Skeletal muscle satellite cell (primary cell): ENCODE results near the gene PRKAG2.

Experiments
- H3K27me3 ChIP-seq: 2 replicates; pipeline ENCODE4 v1.7.0; 2013; ENCODE audit warnings: low read length; ENCODE audit not compliant: control insufficient read depth, insufficient read depth
- H3K36me3 ChIP-seq: 2 replicates; pipeline ENCODE4 v1.7.0; 2013; ENCODE audit warnings: mild to moderate bottlenecking, control low read depth, low read length; ENCODE audit not compliant: insufficient read depth
- H3K4me1 ChIP-seq: 2 replicates; pipeline ENCODE4 v1.7.0; 2013; ENCODE audit warnings: low read length; ENCODE audit not compliant: control insufficient read depth, insufficient read depth
- H3K4me2 ChIP-seq: 2 replicates; pipeline ENCODE4 v1.7.0; 2013; ENCODE audit warnings: mild to moderate bottlenecking, low read length
- H3K4me3 ChIP-seq: 2 replicates; pipeline ENCODE4 v1.7.0; 2013; ENCODE audit warnings: low read length
- H3K9ac ChIP-seq: 2 replicates; pipeline ENCODE4 v1.7.0; 2013; ENCODE audit warnings: mild to moderate bottlenecking, low read depth, low read length, moderate library complexity
- H3K9me3 ChIP-seq: replicated peaks from 2 replicates; pipeline ENCODE4 v1.7.0; 2013; ENCODE audit warnings: mild to moderate bottlenecking, control low read depth, low read length

The PRKAG2 gene

DNA sequence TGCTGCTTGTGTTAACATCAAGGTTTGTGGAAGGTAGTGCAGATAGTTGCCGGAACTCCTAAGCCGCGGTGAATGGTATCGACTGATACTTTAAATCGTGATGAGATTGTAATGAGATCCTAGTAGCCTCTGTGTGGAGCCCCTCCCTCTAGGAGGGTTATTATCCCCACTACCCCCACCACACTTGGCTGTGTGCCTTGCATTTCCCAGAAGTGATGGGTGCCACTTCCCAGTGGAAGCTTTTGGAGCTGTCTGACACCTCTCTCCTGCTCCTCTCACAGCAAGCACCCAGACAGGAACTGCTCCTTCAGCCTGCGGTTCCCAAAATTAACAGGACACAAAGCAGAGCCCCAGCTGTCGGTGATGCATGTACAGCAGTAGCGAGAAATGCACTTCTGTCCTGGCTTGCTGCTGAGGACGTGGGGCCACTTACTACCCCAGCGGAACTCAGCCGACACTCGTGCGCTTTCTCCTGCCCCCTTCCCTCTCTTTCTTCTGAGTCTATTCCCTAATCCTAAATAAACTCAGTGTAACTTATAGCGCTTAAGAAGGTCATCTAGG lies 52.5 kb downstream of the PRKAG2 start:
- Histone ChIP-seq H3K27me3 (peaks cover 82% of the 10 kb centered on the region), H3K36me3 (no peaks in the 10 kb centered on the region), H3K9me3 (no peaks in the 10 kb centered on the region), H3K4me3 (no peak overlapping the region), H3K4me2 (no peak overlapping the region), H3K9ac (no peak overlapping the region), H3K4me1 (no peaks in the 10 kb centered on the region)

DNA sequence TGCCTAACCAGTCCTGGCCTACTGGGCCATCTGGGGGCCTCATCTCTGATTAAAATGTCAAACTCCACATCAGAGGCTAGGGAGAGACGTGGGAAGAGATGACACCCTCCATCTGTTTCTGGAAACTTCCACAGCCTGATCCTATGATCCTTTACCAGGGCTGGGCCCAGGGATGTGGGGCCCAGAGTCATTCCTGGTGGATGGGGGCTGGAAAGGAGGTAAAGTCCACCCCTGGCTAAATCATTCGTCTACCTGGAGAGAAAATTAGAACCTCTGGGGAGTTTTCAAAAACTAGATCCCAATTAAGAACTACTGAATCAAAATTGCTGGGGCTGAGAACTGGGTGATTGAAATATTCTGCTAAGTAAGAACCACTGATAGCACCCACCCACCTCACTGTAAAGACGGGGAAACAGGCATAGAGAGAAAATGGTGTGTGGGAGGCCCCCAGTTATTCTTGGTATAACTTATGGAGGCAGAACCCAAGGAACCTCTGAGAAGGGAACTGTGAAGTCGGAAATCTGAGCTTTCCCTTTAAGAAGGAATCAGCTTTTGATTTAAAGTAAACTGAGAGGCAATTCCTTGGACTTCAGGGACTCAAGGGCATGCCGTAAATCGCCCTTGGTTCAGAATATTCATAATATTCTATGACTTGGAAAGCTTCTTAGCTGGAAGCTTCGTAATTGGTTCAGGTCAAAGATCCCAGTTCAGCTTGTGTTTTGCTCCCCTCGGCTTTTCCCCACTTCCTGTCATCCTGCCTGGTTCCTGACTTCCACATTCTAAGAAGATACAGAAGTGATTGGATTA lies 53.1 kb downstream of the PRKAG2 start:
- Histone ChIP-seq H3K4me3 (no peak overlapping the region), H3K36me3 (no peaks in the 10 kb centered on the region), H3K27me3 (peaks cover 84% of the 10 kb centered on the region), H3K4me2 (no peak overlapping the region), H3K9ac (no peak overlapping the region), H3K9me3 (no peaks in the 10 kb centered on the region), H3K4me1 (no peaks in the 10 kb centered on the region)

DNA sequence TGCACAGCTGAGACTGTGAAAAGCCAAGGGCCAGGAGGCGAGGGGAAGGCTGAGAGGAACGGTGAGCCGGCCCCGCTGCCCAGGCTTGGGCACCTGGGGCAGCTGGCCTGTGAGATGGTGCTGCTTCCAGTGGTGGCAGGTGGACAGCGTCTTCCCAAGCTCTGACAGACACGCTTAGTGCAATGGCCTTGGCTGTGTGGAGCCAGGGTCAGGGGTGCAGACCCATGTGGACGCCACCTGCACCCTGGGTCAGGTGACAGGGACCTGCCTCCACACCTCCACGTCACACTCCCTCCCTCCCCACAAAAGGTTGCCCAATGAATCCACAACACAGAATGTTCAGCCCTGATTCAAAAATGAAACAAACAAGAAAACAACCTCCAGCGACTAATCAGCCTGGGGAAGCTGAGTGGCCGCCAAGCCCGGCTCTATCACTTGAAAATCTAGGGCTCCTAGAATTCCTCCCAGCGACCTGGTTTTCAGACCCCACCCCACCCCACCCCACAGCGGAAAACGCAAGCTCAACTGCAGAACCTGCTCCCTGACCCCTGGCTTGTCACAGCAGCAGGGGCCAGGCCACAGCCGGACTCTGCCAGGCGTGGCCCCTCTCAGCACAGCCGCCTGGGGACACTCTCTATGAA lies 54.3 kb downstream of the PRKAG2 start:
- Histone ChIP-seq H3K4me2 (no peak overlapping the region), H3K4me1 (no peaks in the 10 kb centered on the region), H3K36me3 (no peaks in the 10 kb centered on the region), H3K27me3 (peaks cover 84% of the 10 kb centered on the region), H3K9ac (no peak overlapping the region), H3K4me3 (no peak overlapping the region), H3K9me3 (no peaks in the 10 kb centered on the region)

DNA sequence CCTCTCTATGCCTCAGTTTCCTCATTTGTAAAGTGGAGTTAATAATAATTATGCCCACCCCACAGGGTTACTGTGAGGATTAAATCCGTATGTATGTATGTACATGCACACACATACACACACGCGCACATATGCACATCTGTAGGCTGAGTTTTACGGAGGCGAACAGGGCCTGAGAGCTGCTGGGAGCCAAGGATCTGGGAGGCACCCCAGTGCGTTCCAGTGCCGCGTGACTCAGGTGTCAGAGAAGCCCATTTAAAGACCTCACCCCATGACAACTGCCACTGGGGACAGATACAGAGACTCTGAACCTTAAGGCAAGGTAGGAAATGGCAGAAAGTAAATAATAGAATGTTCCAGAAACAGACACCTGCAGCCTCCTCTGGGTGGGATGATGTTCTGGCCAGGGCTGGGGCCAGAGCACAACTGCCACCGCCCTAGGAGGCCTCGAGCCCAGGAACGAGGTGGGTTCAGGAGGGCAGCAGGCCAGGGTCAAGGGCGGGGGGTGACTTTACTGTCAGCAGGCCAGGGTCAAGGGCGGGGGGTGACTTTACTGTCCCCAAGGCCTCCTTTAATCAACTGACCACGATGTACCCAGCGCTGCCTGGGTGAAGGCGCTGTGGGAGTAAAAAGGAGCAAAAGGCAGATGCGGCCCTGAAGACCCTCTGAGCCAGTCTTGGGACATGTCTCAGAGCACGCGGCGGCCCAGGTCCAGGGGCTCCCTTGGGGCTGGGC lies 54.9 kb downstream of the PRKAG2 start:
- H3K36me3 ChIP-seq, result no peaks in the 10 kb centered on the region
- H3K9ac ChIP-seq, result no peak overlapping the region
- H3K4me2 ChIP-seq, result no peak overlapping the region
- no peaks in the 10 kb centered on the region for H3K4me1 ChIP-seq
- H3K9me3 ChIP-seq, result no peaks in the 10 kb centered on the region
- no peak overlapping the region for H3K4me3 ChIP-seq
- H3K27me3 ChIP-seq, result peaks cover 86% of the 10 kb centered on the region

DNA sequence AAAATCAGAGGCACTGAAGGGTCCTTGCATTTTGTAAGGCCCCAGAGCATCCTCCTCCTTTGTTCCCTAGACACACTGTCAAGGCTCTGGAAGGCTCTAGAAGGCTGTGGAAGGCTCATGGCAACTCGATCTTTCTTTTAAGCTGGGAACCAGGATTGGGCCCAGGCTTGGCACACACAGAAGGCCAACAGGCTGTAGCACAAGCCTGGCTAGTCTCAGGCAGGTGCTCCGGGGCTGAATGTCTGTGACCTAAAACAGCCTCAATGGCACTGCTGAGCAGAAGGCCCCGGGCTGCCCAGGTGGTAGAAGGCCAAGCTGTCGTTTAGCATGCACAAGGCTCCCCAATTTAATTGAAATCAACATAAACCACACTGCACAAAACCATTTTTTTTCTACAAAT lies 55.7 kb downstream of the PRKAG2 start:
- Histone ChIP-seq H3K9me3 (no peaks in the 10 kb centered on the region), H3K27me3 (peaks cover 86% of the 10 kb centered on the region), H3K9ac (no peak overlapping the region), H3K4me3 (no peak overlapping the region), H3K4me2 (no peak overlapping the region), H3K36me3 (no peaks in the 10 kb centered on the region), H3K4me1 (no peaks in the 10 kb centered on the region)

DNA sequence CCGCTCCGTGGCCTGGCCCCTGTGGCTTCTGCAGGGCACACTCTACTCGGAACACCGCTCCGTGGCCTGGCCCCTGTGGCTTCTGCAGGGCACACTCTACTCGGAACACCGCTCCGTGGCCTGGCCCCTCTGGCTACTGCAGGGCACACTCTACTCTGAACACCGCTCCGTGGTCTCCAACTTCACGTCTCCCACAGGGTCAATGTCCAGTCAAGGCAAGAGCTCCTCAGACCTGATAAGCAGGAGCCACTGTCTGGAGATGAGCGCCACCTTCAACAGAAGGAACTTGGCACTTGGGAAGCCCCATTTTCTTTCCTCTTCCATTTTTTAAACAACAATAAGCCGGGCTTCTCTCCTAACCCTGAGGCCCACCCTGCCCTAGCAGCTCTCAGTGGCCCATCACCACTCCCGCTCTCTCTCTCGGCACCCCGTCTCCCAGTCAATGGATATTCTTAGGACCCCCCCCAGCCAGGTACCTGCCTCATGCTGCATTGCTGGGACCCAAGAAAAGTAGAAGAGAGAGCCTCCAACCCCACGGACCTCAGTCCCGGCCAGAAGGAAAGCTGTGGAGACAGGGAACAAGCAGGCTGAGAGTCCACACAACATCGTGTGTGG lies 56.3 kb downstream of the PRKAG2 start:
- peaks cover 88% of the 10 kb centered on the region for H3K27me3 ChIP-seq
- no peak overlapping the region for H3K4me3 ChIP-seq
- no peak overlapping the region for H3K4me2 ChIP-seq
- H3K9ac ChIP-seq, result no peak overlapping the region
- no peaks in the 10 kb centered on the region for H3K36me3 ChIP-seq
- H3K4me1 ChIP-seq, result no peaks in the 10 kb centered on the region
- no peaks in the 10 kb centered on the region for H3K9me3 ChIP-seq

DNA sequence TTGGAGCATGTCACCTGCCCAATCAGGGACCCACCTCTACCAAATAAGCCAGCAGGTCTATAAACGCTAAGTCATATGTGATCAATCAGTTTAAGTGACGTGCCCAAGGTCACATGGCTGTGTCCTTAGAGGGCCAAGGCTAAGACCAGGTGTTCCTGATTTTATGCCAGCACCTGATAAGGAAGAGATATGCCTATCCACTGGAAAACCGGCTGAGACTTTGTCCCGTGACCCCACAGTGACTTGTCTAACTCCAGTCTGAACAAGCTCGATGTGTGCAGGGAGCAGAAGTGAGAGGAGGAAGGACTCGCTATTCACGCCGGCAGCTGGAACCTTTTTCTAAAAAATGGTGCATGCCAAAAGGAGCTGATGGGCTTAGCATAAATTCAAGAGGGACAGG lies 57.0 kb downstream of the PRKAG2 start:
- Histone ChIP-seq H3K4me1 (no peaks in the 10 kb centered on the region), H3K9ac (no peak overlapping the region), H3K4me3 (no peak overlapping the region), H3K36me3 (no peaks in the 10 kb centered on the region), H3K9me3 (no peaks in the 10 kb centered on the region), H3K27me3 (peaks cover 89% of the 10 kb centered on the region), H3K4me2 (no peak overlapping the region)

DNA sequence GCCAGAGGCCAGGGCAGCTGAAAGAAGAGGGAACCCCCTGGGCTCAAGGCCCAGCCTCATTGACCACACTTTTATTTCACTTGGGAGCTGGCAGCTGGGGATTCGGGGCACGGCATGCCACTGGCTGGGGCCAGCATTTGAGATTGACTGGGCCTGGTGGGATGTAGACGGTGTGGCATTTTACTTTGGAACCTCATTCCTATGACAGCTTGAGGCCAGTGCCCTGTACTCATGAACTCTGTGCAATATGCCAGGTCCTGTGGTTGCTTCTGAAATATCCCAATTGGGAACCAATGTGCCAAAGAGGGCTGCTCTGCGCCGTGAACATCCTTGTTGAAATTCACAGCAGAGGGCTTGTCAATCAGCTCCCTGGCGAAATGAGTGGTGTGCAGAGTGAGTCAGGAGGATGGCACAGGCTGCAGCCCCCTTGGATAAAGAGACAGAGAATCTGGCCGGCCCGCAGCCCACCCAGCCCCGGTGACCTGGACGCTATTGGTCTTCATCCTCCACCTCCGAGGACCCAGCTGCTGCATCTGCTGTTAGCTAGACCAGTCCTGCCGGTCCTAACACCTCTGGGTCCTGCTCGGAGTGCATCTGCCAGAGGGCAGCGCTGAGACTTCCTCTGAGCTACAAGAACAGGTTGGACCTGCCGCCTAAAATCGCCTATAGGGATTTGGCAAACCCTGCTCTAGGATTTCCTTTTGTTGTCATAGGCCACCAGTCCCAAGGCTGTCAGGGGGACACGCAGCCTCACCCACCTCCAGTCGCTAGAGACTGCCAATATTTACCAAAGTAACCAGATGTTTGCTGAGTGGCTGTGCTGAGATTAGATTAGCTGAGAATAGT lies 58.0 kb downstream of the PRKAG2 start:
- H3K4me2 ChIP-seq, result no peak overlapping the region
- no peak overlapping the region for H3K9ac ChIP-seq
- no peaks in the 10 kb centered on the region for H3K4me1 ChIP-seq
- no peaks in the 10 kb centered on the region for H3K36me3 ChIP-seq
- peaks cover 89% of the 10 kb centered on the region for H3K27me3 ChIP-seq
- no peak overlapping the region for H3K4me3 ChIP-seq
- H3K9me3 ChIP-seq, result no peaks in the 10 kb centered on the region

DNA sequence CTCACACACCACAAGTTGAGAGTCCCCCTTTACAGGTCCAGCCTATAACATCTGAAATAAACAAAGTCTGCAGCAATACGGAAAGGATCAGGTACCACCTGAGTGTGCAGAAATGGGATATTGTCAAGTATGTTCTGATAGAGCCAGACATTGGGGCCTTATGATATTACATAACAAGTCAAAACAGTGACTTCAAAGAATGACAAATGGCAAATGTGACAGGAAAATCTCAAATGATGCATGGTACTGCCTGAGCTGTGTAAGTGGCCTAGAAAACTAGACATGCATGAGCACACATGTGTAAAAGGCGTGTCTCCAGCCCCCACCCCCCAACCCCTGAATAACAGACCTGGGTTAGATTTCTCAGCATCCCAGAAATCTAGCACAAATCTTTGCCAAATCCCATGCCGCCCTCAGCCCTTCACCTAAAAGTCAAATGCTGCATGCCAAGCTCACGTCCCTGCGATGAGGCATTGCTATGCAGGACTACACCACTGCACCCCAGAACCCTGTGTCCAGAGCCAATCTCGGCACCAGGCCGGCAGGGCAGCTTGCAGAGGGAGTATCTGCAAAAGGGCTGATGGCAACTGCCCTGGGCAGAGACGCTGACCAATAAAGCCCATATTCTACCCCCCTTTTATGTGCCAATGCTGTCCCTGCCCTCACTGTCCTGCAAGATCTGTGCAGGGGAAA lies 58.8 kb downstream of the PRKAG2 start:
- H3K4me2 ChIP-seq, result no peak overlapping the region
- no peak overlapping the region for H3K4me3 ChIP-seq
- H3K27me3 ChIP-seq, result peaks cover 89% of the 10 kb centered on the region

DNA sequence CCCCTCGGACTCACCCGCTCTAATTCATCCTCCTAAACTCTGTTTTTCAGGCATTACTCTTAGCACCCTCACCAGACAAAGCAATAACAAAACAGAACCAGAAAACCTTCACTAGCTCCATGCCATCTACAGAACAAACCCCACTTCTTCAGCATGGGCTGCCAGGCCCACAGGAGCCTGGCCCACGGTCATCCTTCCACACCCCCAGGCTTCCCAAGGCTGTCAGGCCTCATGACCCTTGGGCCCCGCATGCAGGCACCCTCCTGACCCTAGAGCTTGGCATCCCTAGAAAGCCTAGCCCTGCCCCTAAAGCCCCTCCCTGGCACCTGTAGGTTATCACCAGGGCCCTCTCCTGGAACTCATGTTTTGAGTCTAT lies 59.6 kb downstream of the PRKAG2 start:
- peaks cover 84% of the 10 kb centered on the region for H3K27me3 ChIP-seq
- H3K4me1 ChIP-seq, result no peaks in the 10 kb centered on the region
- no peak overlapping the region for H3K9ac ChIP-seq
- no peak overlapping the region for H3K4me2 ChIP-seq
- H3K36me3 ChIP-seq, result no peaks in the 10 kb centered on the region
- no peaks in the 10 kb centered on the region for H3K9me3 ChIP-seq
- H3K4me3 ChIP-seq, result no peak overlapping the region

More for the DNA sequence above, 58.8 kb downstream of the PRKAG2 start:
- Histone ChIP-seq H3K36me3 (no peaks in the 10 kb centered on the region), H3K9ac (no peak overlapping the region), H3K9me3 (no peaks in the 10 kb centered on the region), H3K4me1 (no peaks in the 10 kb centered on the region)
